Pericardium fibroblast (primary cell): ENCODE measurements around the gene CDCA5. TPM values are rescaled to one million over a fixed set of nuclear protein-coding genes. Genes with fewer than 3 reads are reported as not detected.

Source experiments
- total RNA-seq: library from RNA; depleted of rRNA; stranded (reverse); fragments of >200 nt; gene quantifications from 2 replicates; pipeline ENCODE4 v1.2.3, GENCODE V29; 2015

Gene CDCA5, protein sequence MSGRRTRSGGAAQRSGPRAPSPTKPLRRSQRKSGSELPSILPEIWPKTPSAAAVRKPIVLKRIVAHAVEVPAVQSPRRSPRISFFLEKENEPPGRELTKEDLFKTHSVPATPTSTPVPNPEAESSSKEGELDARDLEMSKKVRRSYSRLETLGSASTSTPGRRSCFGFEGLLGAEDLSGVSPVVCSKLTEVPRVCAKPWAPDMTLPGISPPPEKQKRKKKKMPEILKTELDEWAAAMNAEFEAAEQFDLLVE
- total RNA-seq = 1.2 and 2.9 TPM in 2 replicates

DNA sequence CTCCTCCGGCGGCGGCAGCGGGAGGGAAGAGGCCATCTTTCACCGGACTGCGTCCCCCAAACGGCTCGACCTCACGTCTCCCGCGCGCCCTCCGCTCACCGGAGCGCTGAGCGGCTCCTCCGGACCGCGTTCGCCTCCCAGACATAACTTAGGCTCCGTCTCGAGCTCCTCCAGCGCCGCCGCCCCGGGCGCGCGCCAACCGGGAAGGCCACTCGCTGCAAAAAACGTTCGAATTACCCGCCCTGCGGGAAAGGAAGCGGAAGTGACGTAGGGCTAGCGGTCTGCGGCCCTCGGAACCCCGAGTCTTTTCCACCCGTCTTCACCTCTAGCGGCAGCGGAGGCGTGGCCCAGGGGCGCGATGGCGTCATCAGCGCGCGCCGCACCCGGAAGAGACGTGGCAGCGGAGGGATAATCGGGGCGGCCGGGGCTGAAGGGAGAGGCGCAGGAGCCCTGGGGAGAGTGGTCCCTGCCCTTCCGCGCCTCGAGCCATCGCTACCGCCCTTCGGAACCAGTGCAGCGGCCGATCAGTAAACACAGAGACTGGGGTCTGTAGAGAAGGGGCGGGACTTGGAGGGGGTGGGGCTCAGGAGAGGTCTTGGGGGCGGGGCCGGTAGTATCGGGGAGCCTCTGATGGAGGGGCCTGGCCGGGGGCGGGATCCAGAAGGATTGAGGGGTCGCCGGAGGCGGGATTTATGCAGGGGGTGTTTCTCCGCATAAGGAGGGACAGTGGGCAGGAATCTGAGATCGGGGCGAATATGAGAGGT, at the start of gene CDCA5, which contains the start of gene ZFPL1:
TSS of gene CDCA5 (minus strand) at position 207 of the 764 bp plus-strand sequence. CDS start at position 145, 62 bp downstream.
TSS of gene ZFPL1 (plus strand) at position 389 of the 764 bp plus-strand sequence. CDS start 477 bp downstream, outside the sequence.

DNA sequence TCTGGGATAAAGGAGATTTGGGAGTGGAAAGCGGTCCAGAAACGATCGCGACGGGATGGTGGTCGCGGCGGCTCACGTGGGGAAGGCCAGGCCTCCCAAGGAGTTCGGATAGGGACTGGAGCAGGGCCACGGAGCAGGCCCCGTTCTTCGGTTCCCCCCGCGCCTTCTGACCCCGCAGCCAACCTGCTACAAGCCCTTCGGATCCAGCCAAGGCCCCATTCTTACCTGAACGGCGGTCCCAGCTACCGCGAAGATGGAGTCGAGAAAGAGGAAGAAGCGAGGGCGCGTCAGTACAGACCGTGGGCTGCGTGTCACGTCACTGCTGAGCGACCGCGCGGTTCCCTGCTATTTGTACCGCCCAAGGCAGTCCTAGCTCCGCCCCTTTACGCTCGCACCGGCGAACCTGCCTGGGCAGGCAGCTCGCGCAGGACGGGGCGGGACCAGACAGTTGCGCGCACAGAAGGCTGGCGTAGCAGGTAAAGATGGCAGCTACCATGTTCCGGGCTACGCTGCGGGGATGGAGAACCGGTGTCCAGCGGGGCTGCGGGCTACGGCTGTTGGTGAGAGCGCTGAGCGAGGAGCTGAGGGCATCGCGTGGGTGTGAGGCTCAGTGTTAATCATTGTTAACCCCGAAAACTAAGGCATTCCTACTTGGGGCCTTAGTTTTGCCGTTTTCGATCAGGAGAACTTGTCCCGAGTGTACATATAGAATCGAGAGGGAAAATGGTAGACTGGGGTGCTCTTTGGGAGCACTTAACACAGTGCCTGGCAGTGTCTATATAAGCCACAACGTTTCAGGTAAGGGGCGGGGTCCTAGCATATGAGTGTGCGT, 38.2 kb upstream of the CDCA5 start, which contains the start of the genes FAU and MRPL49:
TSS of gene FAU (minus strand) at position 270 of the 832 bp plus-strand sequence. CDS start 321 bp downstream, outside the sequence.
TSS of gene MRPL49 (plus strand) at position 457 of the 832 bp plus-strand sequence. CDS start at position 483, 26 bp downstream.

DNA sequence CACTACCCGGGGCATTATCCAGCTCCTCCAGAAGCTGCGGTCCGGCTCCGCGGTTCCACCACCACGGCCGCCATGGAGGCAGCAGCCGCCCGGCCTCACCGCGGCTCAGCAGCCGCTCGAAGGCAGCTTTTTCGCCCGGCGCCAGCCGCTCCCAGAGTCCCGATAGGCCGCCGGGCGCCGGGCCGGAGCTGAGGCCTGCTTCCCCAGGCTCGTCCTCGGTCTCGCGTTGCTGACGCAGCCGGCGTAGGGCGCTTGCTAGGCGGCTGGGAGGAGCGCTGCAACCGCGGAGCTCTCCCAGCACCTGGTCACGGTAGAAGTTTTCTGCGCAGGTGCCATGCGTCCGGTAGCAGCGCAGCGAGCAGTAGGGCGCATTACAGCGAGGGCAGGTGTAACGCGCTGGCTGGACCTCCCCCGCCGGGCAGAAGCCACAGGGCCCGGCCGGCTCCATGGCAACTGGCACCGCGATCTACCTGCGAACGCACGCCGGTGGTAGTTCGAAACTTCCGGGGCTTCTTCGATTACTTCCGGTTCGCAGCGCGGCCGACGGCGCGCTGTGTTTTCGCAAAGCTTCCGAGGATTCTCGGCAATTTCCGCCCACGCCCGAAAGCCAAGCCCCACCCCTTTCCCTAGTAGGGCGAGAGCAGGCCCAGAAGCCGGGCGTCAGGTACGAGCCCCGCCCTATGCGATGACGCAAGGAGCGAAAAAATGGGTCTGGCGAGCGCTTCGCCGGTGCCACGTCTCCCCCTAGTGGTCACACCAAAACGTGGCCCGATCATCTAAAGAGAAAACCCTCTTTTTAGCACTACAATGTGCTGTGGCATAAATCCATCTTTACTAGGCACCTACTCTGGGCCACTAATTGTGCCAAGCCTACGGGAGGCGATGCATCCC, 33.6 kb upstream of the CDCA5 start, which contains the start of gene ZNHIT2:
TSS of gene ZNHIT2 (minus strand) at position 496 of the 891 bp plus-strand sequence. CDS start at position 448, 48 bp downstream.

DNA sequence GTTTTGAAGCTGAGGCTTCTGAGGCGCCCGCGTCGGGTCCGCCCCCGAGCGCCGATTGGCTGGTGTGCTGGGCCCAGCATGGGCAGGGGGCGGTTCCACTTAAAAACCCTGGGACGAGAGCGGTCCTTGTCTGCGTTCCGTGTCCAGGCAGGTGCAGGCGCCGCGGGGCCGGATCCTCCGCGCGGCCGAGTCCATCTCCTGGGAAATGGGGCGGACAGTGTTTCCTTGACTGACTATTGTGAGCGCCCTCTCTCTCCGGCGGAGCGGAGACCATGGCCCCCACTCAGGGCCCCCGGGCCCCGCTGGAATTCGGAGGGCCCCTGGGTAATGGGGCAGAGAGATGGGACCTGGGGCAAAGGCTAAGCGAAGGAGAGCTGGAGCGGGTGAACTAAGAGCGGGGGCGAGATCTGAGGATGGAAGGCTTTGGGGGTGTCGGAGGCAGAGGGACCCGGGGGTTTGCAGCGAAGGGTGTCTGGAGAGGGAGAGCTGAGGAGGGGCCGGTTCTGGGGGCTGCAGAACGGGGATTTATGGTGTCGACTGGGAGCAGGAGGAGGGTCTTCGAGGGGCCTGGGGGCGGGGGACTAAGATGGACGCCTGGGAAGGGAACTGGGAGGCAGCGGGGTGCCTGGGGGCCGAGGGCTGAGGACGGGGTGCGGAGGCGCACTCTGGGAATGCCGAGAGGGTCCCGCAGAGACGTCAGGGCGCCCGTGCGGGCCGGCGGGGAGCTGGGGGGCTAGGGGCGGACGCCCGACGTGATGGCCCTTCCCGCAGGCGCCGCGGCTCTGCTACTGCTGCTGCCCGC, 28.1 kb upstream of the CDCA5 start, which contains the start of gene TM7SF2:
TSS of gene TM7SF2 (plus strand) at position 129 of the 802 bp plus-strand sequence. CDS start at position 273, 144 bp downstream.

DNA sequence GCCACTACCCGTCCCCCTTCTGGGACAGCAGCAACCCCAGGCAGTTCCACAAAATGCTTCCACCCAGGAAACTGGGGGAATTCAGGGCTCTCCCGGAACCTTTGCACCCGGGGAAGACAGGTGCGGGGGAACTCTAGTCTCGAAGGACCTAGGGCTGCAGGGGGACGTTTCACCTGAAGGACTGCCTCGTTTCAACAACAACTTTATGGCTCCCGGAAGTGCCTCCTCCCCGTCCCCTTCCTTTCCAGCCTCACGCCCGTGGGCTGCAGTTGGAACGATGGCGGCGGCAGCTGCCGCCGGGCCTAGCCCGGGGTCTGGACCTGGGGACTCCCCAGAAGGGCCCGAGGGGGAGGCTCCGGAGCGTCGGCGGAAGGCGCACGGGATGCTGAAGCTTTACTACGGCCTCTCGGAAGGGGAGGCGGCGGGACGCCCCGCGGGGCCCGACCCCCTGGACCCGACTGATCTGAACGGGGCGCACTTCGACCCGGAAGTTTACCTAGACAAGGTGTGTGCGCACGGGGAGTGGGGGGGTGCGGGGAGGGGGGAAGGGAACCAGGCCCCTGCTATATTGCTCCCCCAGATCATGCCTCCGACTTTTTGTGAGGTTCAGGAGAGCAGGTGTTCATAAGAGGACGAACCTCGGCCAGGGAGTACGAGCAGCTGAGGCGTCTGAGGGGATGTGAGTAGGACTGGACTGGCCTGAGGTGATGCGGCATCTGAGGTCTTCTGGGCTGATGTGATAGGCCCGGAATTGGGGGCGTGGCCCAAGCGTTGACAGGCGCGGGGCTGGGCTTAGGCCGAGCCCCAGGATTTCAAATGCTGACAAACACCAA, 12.3 kb upstream of the CDCA5 start, which contains the start of gene VPS51:
TSS of gene VPS51 (plus strand) at position 241 of the 833 bp plus-strand sequence. CDS start at position 278, 37 bp downstream.

DNA sequence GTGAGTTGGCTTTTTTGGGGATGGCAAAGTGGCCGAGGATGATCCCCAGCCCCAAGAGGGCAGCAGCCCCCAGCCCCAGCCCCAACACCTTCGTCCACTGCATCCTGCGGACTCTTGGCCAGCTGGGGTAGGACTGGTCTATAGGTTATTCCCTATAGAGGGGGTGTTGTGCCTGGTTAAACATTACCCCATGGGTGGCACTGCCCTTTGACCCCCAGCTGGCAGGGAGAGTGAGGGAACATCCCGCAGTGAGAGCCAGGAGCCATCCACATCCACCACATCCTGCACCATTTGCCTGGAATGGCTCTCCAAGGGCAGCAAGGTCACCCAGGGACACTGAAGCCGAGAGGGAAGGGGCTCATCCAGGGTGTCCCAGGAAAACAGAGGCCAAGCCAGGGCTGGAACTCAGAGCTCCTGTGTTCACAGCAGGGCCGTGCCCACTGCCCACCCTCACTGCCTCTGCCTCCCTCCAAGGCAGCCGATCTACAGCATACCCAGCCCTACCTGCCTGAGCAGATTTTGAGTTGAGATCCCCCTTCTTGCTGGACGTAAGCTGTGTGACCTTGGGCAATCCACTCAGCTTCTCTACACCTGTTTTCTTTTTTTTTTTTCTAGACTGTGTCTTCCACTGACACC, 25.3 kb downstream of the CDCA5 start, which contains the start of gene NAALADL1:
TSS of gene NAALADL1 (minus strand) at position 135 of the 636 bp plus-strand sequence. CDS start at position 103, 32 bp downstream.

DNA sequence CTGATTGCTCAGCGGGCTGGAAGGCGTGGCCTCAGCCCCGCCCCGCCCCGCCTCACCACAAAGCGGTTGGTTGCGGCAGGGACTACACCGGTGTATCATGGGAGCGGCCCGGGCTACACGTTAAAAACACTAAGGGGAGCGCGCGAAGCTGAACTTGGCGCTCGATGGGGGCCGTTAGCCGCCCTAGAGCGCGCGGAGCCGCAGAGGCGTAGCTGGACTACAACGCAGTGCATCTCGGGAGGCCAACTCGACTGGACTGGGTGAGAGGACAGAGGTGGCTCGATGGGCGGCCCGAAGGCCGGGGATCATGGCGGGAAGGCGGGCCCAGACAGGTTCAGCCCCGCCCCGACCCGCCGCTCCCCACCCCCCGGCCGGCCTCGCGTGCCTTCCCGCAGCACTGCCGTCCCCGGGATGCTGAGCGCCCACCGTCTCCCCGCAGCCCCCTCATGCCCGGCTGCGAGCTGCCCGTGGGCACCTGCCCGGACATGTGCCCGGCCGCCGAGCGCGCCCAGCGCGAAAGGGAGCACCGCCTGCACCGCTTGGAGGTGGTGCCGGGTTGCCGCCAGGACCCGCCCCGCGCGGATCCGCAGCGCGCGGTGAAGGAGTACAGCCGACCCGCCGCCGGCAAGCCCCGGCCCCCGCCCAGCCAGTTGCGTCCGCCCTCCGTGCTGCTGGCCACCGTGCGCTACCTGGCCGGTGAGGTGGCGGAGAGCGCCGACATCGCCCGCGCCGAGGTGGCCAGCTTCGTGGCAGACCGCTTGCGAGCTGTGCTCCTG, 42.8 kb downstream of the CDCA5 start, which contains the start of gene SAC3D1:
TSS of gene SAC3D1 (plus strand) at position 364 of the 776 bp plus-strand sequence. CDS start at position 447, 83 bp downstream.

Other genes with a start within 250 kb of the CDCA5 start
- 0.26 TPM in 1 of 2 replicates, not detected in the other for gene CDC42BPG, start 239.4 kb downstream of the CDCA5 start, total RNA-seq
- gene EHD1, start 205.4 kb downstream of the CDCA5 start, total RNA-seq = 52.1 and 66.7 TPM in 2 replicates
- gene ATG2A, start 166.8 kb downstream of the CDCA5 start, total RNA-seq = 16.2 and 19.2 TPM in 2 replicates
- 11.1 and 21.6 TPM in 2 replicates for gene PPP2R5B, start 159.4 kb downstream of the CDCA5 start, total RNA-seq
- gene GPHA2, start 148.1 kb downstream of the CDCA5 start, total RNA-seq = 0.35 TPM in 1 of 2 replicates, not detected in the other
- gene MAJIN, start 111.9 kb downstream of the CDCA5 start, total RNA-seq = not detected in 2 replicates
- gene BATF2, start 87.1 kb downstream of the CDCA5 start, total RNA-seq = 0.12 and 0.51 TPM in 2 replicates
- 116 and 119 TPM in 2 replicates for gene ARL2, start 69.9 kb downstream of the CDCA5 start, total RNA-seq
- 7.8 and 9.4 TPM in 2 replicates for gene SNX15, start 56.6 kb downstream of the CDCA5 start, total RNA-seq
- 19.7 and 23.5 TPM in 2 replicates for gene SAC3D1, start 42.8 kb downstream of the CDCA5 start, total RNA-seq
- 17.2 and 38.7 TPM in 2 replicates for gene NAALADL1, start 25.5 kb downstream of the CDCA5 start, total RNA-seq
- 34.5 TPM in 2 replicates for gene ZFPL1, start 182 bp upstream of the CDCA5 start, total RNA-seq
- 197 and 427 TPM in 2 replicates for gene VPS51, start 12.2 kb upstream of the CDCA5 start, total RNA-seq
- 10.4 and 13.4 TPM in 2 replicates for gene TM7SF2, start 27.8 kb upstream of the CDCA5 start, total RNA-seq
- 18.3 and 19.1 TPM in 2 replicates for gene ZNHIT2, start 33.7 kb upstream of the CDCA5 start, total RNA-seq
- gene FAU, start 38.1 kb upstream of the CDCA5 start, total RNA-seq = 456 and 558 TPM in 2 replicates
- 40.8 and 56.9 TPM in 2 replicates for gene MRPL49, start 38.3 kb upstream of the CDCA5 start, total RNA-seq
- 13.2 and 22.1 TPM in 2 replicates for gene SYVN1, start 50.5 kb upstream of the CDCA5 start, total RNA-seq
- gene SPDYC, start 86.2 kb upstream of the CDCA5 start, total RNA-seq = not detected in 2 replicates
- 168 and 189 TPM in 2 replicates for gene CAPN1, start 97.9 kb upstream of the CDCA5 start, total RNA-seq
- 2.6 and 3.7 TPM in 2 replicates for gene POLA2, start 177.9 kb upstream of the CDCA5 start, total RNA-seq
- gene CDC42EP2, start 230.8 kb upstream of the CDCA5 start, total RNA-seq = 35.6 and 79.6 TPM in 2 replicates
- gene DPF2, start 249.8 kb upstream of the CDCA5 start, total RNA-seq = 32.4 and 36.6 TPM in 2 replicates